ENCODE results near the gene PCK2. TPM values are rescaled to one million over a fixed set of nuclear protein-coding genes. Genes with fewer than 3 reads are reported as not detected.

PCK2 gene
- total RNA-seq, 1 experiment from 2014 or later: 106 TPM

GRCh38 chr14:24064856-24065255 lies 29.3 kb upstream of the PCK2 start:
- H3K9me3 ChIP-seq (ENCODE audit: low read length): no peaks in the 10 kb centered on the region
- H3K4me2 ChIP-seq (ENCODE audit: low read depth, low read length, poor library complexity, severe bottlenecking): no peak overlapping the region
- DNase-seq: no peak

GRCh38 chr14:24065408-24065807 lies 28.7 kb upstream of the PCK2 start:
- H3K4me1 ChIP-seq (ENCODE audit: low read length): no peaks in the 10 kb centered on the region
- no peaks in the 10 kb centered on the region; the same call in 1 of the 2 replicates for H4K20me1 ChIP-seq (ENCODE audit: insufficient read depth, low read depth, low read length)
- no peaks in the 10 kb centered on the region for H3K9me2 ChIP-seq (replicated peaks; ENCODE audit: insufficient read depth, low read length)
- H3K9ac ChIP-seq (ENCODE audit: low read length): no peak overlapping the region
- no peak overlapping the region for H3K27ac ChIP-seq (ENCODE audit: low read length)
- no peak for DNase-seq
- H3K4me2 ChIP-seq (ENCODE audit: low read depth, low read length, poor library complexity, severe bottlenecking): no peak overlapping the region
- no peaks in the 10 kb centered on the region for H3K9me3 ChIP-seq (ENCODE audit: low read length)
- H3K79me2 ChIP-seq (ENCODE audit: low read length): no peaks in the 10 kb centered on the region
- 0 out of 2 replicates have a peak, but pooled peaks cover 7% of the 10 kb centered on the region for H3K36me3 ChIP-seq (ENCODE audit: insufficient read depth, low read length)
- H2AFZ ChIP-seq (ENCODE audit: low read length): no peak overlapping the region
- H3K27me3 ChIP-seq (ENCODE audit: low read length): no peaks in the 10 kb centered on the region
- no peak overlapping the region for H3K4me3 ChIP-seq (ENCODE audit: low read length)

More at GRCh38 chr14:24064856-24065255, 29.3 kb upstream of the PCK2 start:
- H3K9me2 ChIP-seq (replicated peaks; ENCODE audit: insufficient read depth, low read length): no peaks in the 10 kb centered on the region
- H3K27ac ChIP-seq (ENCODE audit: low read length): no peak overlapping the region
- H3K79me2 ChIP-seq (ENCODE audit: low read length): no peaks in the 10 kb centered on the region
- no peaks in the 10 kb centered on the region for H3K27me3 ChIP-seq (ENCODE audit: low read length)
- H3K9ac ChIP-seq (ENCODE audit: low read length): no peak overlapping the region
- H3K36me3 ChIP-seq (ENCODE audit: insufficient read depth, low read length): peaks cover 11% of the 10 kb centered on the region; the same call in 1 of the 2 replicates
- no peak overlapping the region for H3K4me3 ChIP-seq (ENCODE audit: low read length)
- peaks cover 3% of the 10 kb centered on the region; the same call in 1 of the 2 replicates for H4K20me1 ChIP-seq (ENCODE audit: insufficient read depth, low read depth, low read length)
- H3K4me1 ChIP-seq (ENCODE audit: low read length): no peaks in the 10 kb centered on the region
- no peak overlapping the region for H2AFZ ChIP-seq (ENCODE audit: low read length)

DNA sequence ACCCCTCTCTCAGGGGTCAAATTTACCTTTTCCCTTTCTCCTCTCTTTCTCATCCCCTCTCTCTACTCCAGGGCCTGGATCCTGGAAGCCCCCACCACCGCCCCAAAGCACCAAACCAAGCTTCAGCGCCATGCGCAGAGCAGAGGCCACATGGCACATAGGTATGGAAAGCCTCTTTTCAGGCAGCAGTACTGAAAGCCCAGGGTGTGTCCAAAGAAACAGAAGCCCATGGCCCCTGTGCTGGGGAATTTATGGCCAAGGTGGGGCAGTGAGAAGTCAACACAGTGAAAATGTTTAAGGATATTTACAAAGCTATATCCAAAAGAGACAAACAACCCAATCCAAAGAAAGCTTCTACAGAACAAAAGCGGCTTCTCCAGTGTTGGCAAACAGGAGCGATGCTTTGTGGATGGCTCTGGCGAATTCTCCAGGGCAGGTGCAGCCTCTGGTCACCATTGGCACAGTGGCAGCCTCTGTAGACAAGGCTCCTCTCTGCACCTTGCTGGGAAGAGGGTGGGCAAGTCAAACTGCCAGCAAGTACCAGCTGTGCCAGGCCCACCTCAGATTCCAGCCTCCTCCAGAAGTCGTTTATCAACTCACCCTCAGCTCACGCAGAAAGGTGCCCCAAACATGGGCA lies 27.5 kb upstream of the PCK2 start:
- Histone ChIP-seq H2AFZ (ENCODE audit: low read length) (no peak overlapping the region), H3K36me3 (ENCODE audit: insufficient read depth, low read length) (0 out of 2 replicates have a peak, but pooled peaks cover 3% of the 10 kb centered on the region), H3K4me1 (ENCODE audit: low read length) (no peaks in the 10 kb centered on the region), H3K79me2 (ENCODE audit: low read length) (no peaks in the 10 kb centered on the region), H3K4me3 (ENCODE audit: low read length) (no peak overlapping the region), H3K9me2 (replicated peaks; ENCODE audit: insufficient read depth, low read length) (no peaks in the 10 kb centered on the region), H4K20me1 (ENCODE audit: insufficient read depth, low read depth, low read length) (no peaks in the 10 kb centered on the region; the same call in 1 of the 2 replicates), H3K9ac (ENCODE audit: low read length) (no peak overlapping the region), H3K4me2 (ENCODE audit: low read depth, low read length, poor library complexity, severe bottlenecking) (no peak overlapping the region), H3K9me3 (ENCODE audit: low read length) (no peaks in the 10 kb centered on the region), H3K27ac (ENCODE audit: low read length) (no peak overlapping the region), H3K27me3 (ENCODE audit: low read length) (no peaks in the 10 kb centered on the region)
- DNase-seq: no peak

GRCh38 chr14:24067133-24068082 lies 26.7 kb upstream of the PCK2 start:
- H3K36me3 ChIP-seq (ENCODE audit: insufficient read depth, low read length): 0 out of 2 replicates have a peak, but pooled peaks cover 3% of the 10 kb centered on the region

GRCh38 chr14:24068711-24069410 lies 25.2 kb upstream of the PCK2 start:
- Histone ChIP-seq H3K4me2 (ENCODE audit: low read depth, low read length, poor library complexity, severe bottlenecking) (no peak overlapping the region), H3K4me1 (ENCODE audit: low read length) (no peaks in the 10 kb centered on the region), H3K4me3 (ENCODE audit: low read length) (no peak overlapping the region), H3K27me3 (ENCODE audit: low read length) (no peaks in the 10 kb centered on the region), H2AFZ (ENCODE audit: low read length) (no peak overlapping the region), H3K9me2 (replicated peaks; ENCODE audit: insufficient read depth, low read length) (no peaks in the 10 kb centered on the region), H3K79me2 (ENCODE audit: low read length) (no peaks in the 10 kb centered on the region), H3K36me3 (ENCODE audit: insufficient read depth, low read length) (0 out of 2 replicates have a peak, but pooled peaks cover 3% of the 10 kb centered on the region), H4K20me1 (ENCODE audit: insufficient read depth, low read depth, low read length) (no peaks in the 10 kb centered on the region; the same call in 1 of the 2 replicates), H3K9me3 (ENCODE audit: low read length) (no peaks in the 10 kb centered on the region), H3K9ac (ENCODE audit: low read length) (no peak overlapping the region), H3K27ac (ENCODE audit: low read length) (no peak overlapping the region)
- no peak for DNase-seq

More at GRCh38 chr14:24067133-24068082, 26.7 kb upstream of the PCK2 start:
- H3K9ac ChIP-seq (ENCODE audit: low read length): no peak overlapping the region
- H3K79me2 ChIP-seq (ENCODE audit: low read length): no peaks in the 10 kb centered on the region
- no peaks in the 10 kb centered on the region for H3K27me3 ChIP-seq (ENCODE audit: low read length)
- H3K4me2 ChIP-seq (ENCODE audit: low read depth, low read length, poor library complexity, severe bottlenecking): no peak overlapping the region
- no peak overlapping the region for H3K4me3 ChIP-seq (ENCODE audit: low read length)
- no peak overlapping the region for H3K27ac ChIP-seq (ENCODE audit: low read length)
- H2AFZ ChIP-seq (ENCODE audit: low read length): no peak overlapping the region
- H3K4me1 ChIP-seq (ENCODE audit: low read length): no peaks in the 10 kb centered on the region
- no peaks in the 10 kb centered on the region for H3K9me2 ChIP-seq (replicated peaks; ENCODE audit: insufficient read depth, low read length)
- no peak for DNase-seq
- no peaks in the 10 kb centered on the region; the same call in 1 of the 2 replicates for H4K20me1 ChIP-seq (ENCODE audit: insufficient read depth, low read depth, low read length)
- no peaks in the 10 kb centered on the region for H3K9me3 ChIP-seq (ENCODE audit: low read length)

DNA sequence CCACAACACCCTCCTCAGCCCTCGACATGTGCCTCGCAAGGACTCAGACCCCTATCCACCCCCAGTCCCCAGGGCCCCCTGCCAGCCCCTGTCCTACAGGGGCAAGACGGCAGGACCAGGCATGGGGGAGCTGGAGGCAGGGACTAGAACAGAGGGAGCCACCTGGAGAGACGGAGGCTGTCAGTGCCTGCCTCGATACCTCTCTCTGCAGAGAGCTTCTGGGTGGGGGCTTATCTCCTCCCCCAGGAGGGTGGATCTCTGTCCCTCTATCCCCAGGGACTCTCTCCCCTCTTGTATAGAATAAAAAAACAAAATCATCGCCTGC lies 24.7 kb upstream of the PCK2 start:
- no peak overlapping the region for H3K9ac ChIP-seq (ENCODE audit: low read length)
- no peaks in the 10 kb centered on the region for H3K9me3 ChIP-seq (ENCODE audit: low read length)
- H3K9me2 ChIP-seq (replicated peaks; ENCODE audit: insufficient read depth, low read length): no peaks in the 10 kb centered on the region
- no peak for DNase-seq
- no peak overlapping the region for H3K4me2 ChIP-seq (ENCODE audit: low read depth, low read length, poor library complexity, severe bottlenecking)
- no peak overlapping the region for H3K27ac ChIP-seq (ENCODE audit: low read length)
- H3K27me3 ChIP-seq (ENCODE audit: low read length): no peaks in the 10 kb centered on the region
- no peaks in the 10 kb centered on the region for H3K79me2 ChIP-seq (ENCODE audit: low read length)
- H2AFZ ChIP-seq (ENCODE audit: low read length): no peak overlapping the region
- H4K20me1 ChIP-seq (ENCODE audit: insufficient read depth, low read depth, low read length): no peaks in the 10 kb centered on the region; the same call in 1 of the 2 replicates
- H3K4me1 ChIP-seq (ENCODE audit: low read length): no peaks in the 10 kb centered on the region
- 0 out of 2 replicates have a peak, but pooled peaks cover 3% of the 10 kb centered on the region for H3K36me3 ChIP-seq (ENCODE audit: insufficient read depth, low read length)
- no peak overlapping the region for H3K4me3 ChIP-seq (ENCODE audit: low read length)

DNA sequence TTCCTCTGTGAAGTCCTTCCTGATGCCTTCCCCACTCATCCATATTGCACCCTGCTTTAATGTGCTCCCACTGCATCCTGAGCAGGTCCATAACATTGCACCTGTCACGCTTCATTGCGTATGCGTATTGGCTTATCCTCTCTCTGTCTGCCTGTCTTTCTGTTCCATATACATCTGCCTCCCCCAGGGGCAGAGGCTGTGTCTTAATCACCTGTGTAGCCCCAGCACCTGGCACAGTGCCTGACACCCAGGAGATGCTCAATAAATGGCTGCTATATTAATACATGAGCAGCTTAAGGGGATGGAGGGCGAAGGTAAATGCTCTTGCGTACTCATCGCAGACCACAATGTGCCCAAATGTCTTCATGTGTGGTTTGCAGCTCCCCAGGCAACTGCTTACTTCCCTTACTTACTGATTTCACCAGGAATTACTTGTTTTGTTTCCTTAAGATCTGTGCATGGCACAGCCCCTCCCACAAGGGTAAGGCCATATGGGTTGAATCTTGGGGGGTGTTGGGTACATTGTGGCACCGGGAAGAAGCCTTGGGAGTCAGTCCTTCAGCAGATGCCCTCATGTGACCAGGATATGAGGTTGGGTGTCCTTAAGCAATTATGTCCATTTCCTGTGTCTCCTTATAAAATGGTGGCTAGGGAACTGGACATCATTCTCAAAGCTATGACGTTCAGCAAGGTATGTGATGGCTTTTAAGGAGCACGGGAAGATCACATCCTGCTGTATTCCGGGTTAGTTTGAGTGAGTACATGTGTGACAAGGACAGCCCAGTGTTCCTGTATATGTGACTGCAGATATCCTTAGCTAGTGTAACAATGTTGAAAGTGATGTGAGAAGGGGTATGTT lies 23.6 kb upstream of the PCK2 start:
- Histone ChIP-seq H3K79me2 (ENCODE audit: low read length) (no peaks in the 10 kb centered on the region), H3K36me3 (ENCODE audit: insufficient read depth, low read length) (0 out of 2 replicates have a peak, but pooled peaks cover 3% of the 10 kb centered on the region), H3K27me3 (ENCODE audit: low read length) (no peaks in the 10 kb centered on the region), H4K20me1 (ENCODE audit: insufficient read depth, low read depth, low read length) (no peaks in the 10 kb centered on the region), H3K4me1 (ENCODE audit: low read length) (peaks cover 7% of the 10 kb centered on the region), H3K9me2 (replicated peaks; ENCODE audit: insufficient read depth, low read length) (no peaks in the 10 kb centered on the region), H3K27ac (ENCODE audit: low read length) (no peak overlapping the region), H3K4me3 (ENCODE audit: low read length) (no peak overlapping the region), H3K9me3 (ENCODE audit: low read length) (no peaks in the 10 kb centered on the region), H3K9ac (ENCODE audit: low read length) (no peak overlapping the region), H2AFZ (ENCODE audit: low read length) (no peak overlapping the region), H3K4me2 (ENCODE audit: low read depth, low read length, poor library complexity, severe bottlenecking) (no peak overlapping the region)
- peak; percentile 68 for DNase-seq

All from Karpas-422 (cell line).